Measurements from ENCODE around the gene TSPOAP1. TPM values are rescaled to one million over a fixed set of nuclear protein-coding genes. Genes with fewer than 3 reads are reported as not detected.

Gene TSPOAP1
- total RNA-seq, 3 donors from 2014 or later = 2.6 to 42.1 (median 26.9) TPM

DNA sequence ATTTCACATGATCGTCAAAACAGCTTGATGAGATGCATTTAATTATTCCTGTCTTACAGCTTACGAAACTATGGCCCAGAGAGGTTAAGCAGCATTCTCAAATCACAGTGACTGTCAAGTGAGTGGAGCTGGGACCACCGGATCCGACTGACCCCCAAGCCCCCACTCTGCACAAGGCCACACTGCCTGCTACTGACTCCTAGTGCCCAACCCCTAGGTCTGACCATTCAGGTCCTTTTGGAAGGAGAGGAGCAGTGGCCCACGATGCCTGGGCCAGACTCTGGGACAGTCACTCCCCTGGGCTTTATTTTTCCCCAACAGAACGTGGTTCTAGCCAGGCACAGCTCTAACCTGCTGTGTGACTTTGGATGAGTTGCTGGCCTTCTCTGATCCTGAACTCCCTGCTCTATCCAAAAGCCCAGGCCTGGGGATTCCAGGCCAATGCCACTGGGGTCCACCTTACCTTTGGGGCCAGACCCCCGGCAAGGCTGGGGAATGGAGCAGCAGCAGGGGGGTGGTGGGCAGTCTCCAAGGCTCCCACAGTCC, 9.9 kb downstream of the TSPOAP1 start:
- H3K9me3 ChIP-seq = no peaks in the 10 kb centered on the region
- H3K4me1 ChIP-seq = no peaks in the 10 kb centered on the region
- intact Hi-C loops (cut with DNase I; ENCODE audit: low total_unique reads) = no loop called here
- no peaks in the 10 kb centered on the region for H3K27me3 ChIP-seq
- TF ChIP-seq POLR2AphosphoS5 (IDR thresholded peaks at IDR 0.05) = no peak
- TF ChIP-seq, protein P1, sequence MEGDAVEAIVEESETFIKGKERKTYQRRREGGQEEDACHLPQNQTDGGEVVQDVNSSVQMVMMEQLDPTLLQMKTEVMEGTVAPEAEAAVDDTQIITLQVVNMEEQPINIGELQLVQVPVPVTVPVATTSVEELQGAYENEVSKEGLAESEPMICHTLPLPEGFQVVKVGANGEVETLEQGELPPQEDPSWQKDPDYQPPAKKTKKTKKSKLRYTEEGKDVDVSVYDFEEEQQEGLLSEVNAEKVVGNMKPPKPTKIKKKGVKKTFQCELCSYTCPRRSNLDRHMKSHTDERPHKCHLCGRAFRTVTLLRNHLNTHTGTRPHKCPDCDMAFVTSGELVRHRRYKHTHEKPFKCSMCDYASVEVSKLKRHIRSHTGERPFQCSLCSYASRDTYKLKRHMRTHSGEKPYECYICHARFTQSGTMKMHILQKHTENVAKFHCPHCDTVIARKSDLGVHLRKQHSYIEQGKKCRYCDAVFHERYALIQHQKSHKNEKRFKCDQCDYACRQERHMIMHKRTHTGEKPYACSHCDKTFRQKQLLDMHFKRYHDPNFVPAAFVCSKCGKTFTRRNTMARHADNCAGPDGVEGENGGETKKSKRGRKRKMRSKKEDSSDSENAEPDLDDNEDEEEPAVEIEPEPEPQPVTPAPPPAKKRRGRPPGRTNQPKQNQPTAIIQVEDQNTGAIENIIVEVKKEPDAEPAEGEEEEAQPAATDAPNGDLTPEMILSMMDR (IDR thresholded peaks at IDR 0.05) = no peak
- TF ChIP-seq POLR2A (IDR thresholded peaks at IDR 0.05) = no peak
- no peak overlapping the region for H3K27ac ChIP-seq
- no peak overlapping the region for H3K4me3 ChIP-seq
- no peaks in the 10 kb centered on the region for H3K36me3 ChIP-seq
- no peak for DNase-seq (ENCODE audit: low spot score in 2 of 2)

DNA sequence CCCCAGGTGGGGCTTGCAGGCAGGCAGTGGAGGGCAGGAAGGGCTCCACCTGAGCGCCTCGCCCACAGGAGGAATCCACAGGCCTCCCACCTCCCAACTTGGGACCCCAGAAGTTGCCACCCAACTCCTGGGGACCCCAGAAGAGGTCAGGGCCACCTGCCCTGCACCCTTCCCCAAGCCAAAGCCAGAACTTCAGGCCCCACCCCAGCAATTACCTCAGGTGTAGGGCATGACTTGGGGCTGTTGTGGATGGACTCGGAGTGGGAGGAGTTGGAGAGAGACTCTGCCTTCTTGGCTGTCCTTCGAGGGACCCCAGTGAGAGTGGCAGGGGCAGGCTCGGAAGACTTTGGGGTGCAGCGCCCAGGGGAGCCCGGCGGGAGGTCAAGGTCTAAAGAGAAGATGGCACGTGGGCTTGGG, 10.5 kb downstream of the TSPOAP1 start:
- H3K36me3 ChIP-seq = no peaks in the 10 kb centered on the region
- peak in 1 of 2 donors; percentile 44 for DNase-seq (ENCODE audit: low spot score in 2 of 2)
- intact Hi-C loops (cut with DNase I; ENCODE audit: low total_unique reads) = no loop called here

DNA sequence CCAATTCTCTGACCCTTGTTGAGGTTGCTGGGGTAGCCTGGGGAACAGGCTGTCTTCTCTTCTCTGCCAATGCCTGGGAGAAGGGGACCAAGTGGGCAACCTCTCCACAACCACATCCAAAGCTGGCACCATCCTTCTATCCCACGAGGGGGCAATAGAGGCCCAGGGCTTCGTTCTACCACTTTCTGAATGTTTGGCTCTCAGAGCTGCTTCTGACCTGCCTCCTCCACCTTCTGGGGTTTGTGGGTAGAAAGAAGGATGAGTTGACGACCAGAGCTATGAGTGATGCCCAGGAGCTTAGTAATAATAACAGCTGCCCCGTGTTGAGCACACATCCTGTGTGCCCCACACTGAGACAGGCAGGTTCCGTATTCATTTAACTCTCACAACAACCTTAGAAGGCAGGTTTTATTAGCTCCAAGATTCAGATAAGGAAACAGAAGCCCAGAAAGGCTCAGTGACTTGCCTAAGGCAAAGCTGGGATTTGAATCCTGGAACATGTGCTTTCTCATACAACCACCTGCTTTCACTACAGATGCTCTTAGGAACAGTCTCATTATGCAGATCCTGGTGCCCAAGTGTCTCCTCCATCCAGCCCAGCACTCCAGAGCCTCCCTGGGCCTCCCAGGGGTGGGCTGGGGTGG, 11.1 kb downstream of the TSPOAP1 start:
- Histone ChIP-seq H3K36me3 (no peaks in the 10 kb centered on the region), H3K4me3 (no peak overlapping the region), H3K4me1 (no peaks in the 10 kb centered on the region), H3K27me3 (no peaks in the 10 kb centered on the region), H3K9me3 (no peaks in the 10 kb centered on the region), H3K27ac (peak overlapping the region in 1 of 2 donors; percentile 19)
- no peak for TF ChIP-seq POLR2A (IDR thresholded peaks at IDR 0.05)
- TF ChIP-seq, protein P1 (IDR thresholded peaks at IDR 0.05) = peak in 2 of 3 donors; percentile 46 to 67
- intact Hi-C loops (cut with DNase I; ENCODE audit: low total_unique reads) = loop anchor here (1.0 kb wide), 1 partner anchor 45 kb away; no protein-coding TSS in a partner anchor
- peak; percentile 45 to 54 for DNase-seq (ENCODE audit: low spot score in 2 of 2)

More for the DNA sequence above, 10.5 kb downstream of the TSPOAP1 start:
- TF ChIP-seq POLR2AphosphoS5 (IDR thresholded peaks at IDR 0.05) (no peak), POLR2A (IDR thresholded peaks at IDR 0.05) (no peak)
- TF ChIP-seq, protein P1 (IDR thresholded peaks at IDR 0.05) = no peak
- Histone ChIP-seq H3K4me1 (no peaks in the 10 kb centered on the region), H3K4me3 (no peak overlapping the region), H3K27ac (peak overlapping the region in 1 of 2 donors; percentile 19), H3K27me3 (no peaks in the 10 kb centered on the region), H3K9me3 (no peaks in the 10 kb centered on the region)

DNA sequence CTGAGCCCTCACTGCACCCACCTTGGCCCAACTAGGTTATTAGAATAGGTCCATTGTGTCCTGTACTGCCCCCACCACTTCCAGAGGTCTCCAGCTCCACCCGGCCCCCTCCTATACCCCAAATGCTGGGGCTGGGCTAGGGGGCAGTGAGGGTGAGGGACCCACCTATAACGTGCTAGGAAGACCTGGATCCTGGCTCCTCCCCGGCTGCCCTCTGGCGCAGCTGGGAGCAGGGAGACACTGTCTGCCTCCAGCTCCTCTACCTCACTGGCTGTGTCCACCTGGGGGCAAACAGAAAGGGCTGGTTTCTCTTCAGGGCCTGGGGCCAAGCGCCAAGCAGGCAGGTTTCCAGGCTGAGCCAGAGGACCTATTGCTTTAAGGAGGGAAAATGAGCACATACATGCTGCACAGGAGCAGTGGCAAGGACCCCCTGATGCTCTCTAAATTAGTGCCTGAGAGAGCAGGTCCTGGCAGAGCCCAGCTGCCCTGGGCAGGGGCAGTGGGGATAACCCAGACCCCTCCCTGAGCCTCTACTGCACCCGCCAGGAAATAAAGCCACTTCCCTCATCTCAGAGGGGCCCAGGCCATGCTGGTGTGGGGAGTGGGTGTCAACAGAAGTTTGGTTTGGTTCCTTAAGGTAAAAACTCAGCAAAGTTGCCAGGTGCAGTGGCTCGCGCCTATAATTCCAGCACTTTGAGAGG, 12.2 kb downstream of the TSPOAP1 start:
- no peaks in the 10 kb centered on the region for H3K4me1 ChIP-seq
- DNase-seq (ENCODE audit: low spot score in 2 of 2) = peak in 1 of 2 donors; percentile 42
- H3K36me3 ChIP-seq = no peaks in the 10 kb centered on the region
- no peaks in the 10 kb centered on the region for H3K27me3 ChIP-seq
- intact Hi-C loops (cut with DNase I; ENCODE audit: low total_unique reads) = no loop called here
- no peaks in the 10 kb centered on the region for H3K9me3 ChIP-seq
- no peak overlapping the region for H3K27ac ChIP-seq
- TF ChIP-seq, protein P1 (IDR thresholded peaks at IDR 0.05) = no peak
- TF ChIP-seq POLR2A (IDR thresholded peaks at IDR 0.05) (no peak), POLR2AphosphoS5 (IDR thresholded peaks at IDR 0.05) (no peak)
- no peak overlapping the region for H3K4me3 ChIP-seq

DNA sequence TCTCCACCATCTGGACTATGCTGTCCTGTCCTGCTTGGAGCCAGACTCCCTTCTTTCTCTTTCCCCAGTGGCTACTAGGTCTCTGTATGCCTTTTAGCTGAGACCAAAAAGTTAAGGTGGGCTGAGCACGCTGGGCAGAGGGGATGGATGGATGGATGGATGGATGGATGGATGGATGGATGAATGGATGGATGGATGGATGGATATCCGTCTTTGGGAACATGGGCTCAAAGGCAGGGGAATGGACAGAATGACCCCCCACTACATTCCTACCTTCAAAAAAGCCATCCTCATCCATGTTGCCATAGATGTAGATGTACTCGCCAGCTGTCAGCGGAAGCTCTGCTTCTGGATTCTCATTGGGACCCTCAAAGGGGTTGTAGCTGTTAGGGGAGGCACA, 12.8 kb downstream of the TSPOAP1 start:
- Histone ChIP-seq H3K4me1 (no peaks in the 10 kb centered on the region), H3K27ac (no peak overlapping the region), H3K9me3 (no peaks in the 10 kb centered on the region), H3K4me3 (no peak overlapping the region), H3K36me3 (no peaks in the 10 kb centered on the region), H3K27me3 (no peaks in the 10 kb centered on the region)
- TF ChIP-seq, protein P1 (IDR thresholded peaks at IDR 0.05) = no peak
- TF ChIP-seq POLR2A (IDR thresholded peaks at IDR 0.05) (no peak), POLR2AphosphoS5 (IDR thresholded peaks at IDR 0.05) (no peak)
- intact Hi-C loops (cut with DNase I; ENCODE audit: low total_unique reads) = no loop called here
- no peak for DNase-seq (ENCODE audit: low spot score in 2 of 2)
